NCI-H1436 treated with DMSO at 0.1 percent for 48 hours (cell line): ENCODE measurements around the gene KCNIP2.

Experiments
- DNase-seq: peaks from one replicate; lab custom pipeline; 2025; lab: John Stamatoyannopoulos, UW

The KCNIP2 gene

DNA sequence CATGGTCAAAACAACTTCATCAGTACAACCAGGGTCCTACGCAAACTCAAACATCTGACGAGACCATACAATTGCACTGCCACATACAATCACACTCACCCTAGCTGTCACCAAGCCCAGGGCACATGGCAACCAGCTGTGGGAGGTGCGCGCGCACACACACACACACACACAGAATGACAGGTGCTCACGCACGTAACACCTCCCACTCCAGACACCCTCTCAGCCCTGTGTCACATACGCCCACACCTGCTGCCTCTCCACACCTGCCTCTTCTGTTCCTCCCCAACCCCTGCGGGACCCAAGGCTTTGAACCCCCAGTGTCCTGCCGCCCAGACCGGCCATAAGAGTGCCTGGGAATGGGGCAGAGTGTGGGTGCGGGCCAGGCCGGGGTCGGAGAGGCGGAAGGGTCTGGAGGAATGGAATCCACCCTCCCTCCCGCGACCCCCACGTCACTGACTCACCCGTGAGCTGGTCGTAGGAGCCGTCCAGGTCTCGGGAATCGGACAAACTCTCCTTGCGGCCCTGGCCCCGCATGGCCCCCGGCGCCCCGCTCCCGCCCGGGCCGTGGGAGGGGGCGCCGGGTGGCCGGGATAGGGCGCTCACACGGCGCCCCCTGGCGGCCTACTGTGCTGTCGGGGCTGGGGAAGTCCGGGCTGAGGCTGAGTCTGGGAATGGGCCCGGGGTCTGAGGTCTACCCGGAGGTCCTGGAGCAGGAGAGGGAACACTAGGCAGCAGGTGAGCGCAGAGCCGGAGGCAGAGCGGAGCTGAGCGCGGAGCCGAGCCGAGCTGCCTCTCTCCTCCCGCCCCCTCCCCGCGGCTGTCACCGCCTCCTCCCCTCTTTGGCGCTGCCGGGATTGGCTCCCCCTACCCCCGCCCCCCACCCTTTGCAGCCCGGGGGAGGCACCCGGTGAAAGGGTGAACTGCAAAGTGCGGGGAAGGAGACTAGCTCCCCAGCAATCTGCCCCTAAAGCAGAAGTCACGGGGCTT, at the start of gene KCNIP2:
TSS of gene KCNIP2 (minus strand) at position 769 of the 990 bp plus-strand sequence. CDS start at position 537, 232 bp downstream.
- no peak for DNase-seq

- DNase-seq = no peak
Measured at GRCh38 chr10:101892782-101893391, 49.3 kb upstream of the KCNIP2 start.

- DNase-seq = no peak
Measured at GRCh38 chr10:101889256-101890210, 45.9 kb upstream of the KCNIP2 start.

- no peak for DNase-seq
Measured at GRCh38 chr10:101888251-101888949, 44.8 kb upstream of the KCNIP2 start.

DNA sequence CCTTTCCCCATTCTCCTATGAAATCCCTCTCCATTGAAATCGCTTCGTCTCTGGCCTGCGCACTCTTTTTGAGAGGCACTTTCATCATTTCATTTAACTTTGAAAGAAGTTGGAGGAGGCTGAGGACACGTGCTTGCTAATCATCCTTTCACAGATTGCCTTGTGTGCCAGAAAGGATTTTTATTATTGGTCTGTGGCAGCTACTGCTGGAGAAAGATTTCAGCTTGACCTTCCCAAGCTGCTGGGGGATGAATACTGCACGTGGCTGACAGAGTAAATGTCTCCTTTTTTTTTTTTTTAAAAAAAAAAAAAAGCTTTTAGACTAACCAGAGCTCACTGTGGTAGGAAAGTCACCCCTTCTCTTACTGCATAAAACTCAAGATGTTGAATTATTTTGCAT, 44.2 kb upstream of the KCNIP2 start:
- no peak for DNase-seq

- no peak for DNase-seq
Measured at GRCh38 chr10:101886521-101887312, 43.1 kb upstream of the KCNIP2 start.

- DNase-seq = no peak
Measured at GRCh38 chr10:101881036-101881774, 37.6 kb upstream of the KCNIP2 start.

DNA sequence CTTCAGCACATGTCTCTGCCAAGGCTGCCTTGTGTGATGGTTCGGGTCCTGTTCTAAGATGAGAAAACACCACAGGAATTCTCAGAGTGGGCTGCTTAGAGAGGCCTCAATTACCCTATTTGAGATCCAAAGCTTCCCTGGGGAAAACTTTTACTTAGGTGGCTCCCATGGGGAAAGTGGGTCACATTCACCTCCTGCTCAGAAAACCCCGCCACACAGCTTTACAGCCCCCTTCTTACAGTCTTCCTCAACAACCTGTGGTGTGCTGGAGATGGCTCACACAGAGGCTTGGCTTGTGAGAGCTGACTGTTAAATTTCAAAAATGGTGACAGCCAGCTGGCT, 36.6 kb upstream of the KCNIP2 start:
- no peak for DNase-seq

- DNase-seq = no peak
Measured at GRCh38 chr10:101879456-101880231, 36.0 kb upstream of the KCNIP2 start.

DNA sequence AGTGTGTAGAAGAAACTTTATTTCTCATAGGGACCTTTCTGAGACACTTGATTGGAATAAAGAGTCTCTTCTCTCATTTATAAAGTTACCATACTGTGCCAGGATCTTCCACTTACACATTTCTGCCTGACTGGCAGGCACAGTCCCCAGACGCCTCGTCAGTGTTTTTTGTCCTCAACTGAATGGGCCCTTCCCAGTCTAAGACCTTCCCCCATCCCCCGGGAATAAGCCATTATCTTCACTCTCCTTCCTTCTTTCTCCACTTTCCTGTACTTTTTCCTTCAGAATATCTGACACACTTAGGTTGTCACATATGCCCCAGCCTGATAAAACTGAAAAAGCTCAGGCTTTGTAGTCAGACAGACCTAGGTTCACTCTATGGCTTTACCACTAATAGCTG, 35.3 kb upstream of the KCNIP2 start:
- DNase-seq = no peak

DNA sequence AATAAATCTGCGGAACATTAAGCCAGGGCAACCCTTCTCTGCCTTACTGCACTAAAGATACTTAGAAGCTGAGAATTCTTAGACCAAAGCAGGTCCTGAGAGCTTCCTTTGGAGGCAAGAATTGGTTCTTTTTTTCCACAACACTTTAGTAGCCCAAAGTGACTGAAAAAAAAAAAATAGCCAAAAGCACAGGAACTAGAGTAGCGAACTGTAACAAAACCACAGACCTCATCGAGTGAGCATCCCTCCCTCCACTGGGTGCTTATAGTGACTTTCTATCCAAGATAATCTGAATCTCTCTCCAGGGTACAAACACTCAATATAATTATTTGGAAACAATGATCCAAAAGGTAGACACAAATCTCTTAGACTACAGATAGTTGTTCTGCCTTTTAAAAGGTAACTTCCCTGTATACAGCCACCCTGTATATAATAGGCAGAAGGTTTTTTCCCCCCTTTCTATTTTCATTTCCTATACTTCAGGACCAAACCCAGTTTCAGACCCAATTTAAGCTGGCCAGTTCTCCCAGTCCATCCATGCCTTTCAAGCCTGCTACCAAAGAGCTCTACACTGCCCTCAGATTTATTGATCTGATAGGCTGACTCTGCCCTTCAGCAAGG, 31.6 kb upstream of the KCNIP2 start:
- no peak for DNase-seq

DNA sequence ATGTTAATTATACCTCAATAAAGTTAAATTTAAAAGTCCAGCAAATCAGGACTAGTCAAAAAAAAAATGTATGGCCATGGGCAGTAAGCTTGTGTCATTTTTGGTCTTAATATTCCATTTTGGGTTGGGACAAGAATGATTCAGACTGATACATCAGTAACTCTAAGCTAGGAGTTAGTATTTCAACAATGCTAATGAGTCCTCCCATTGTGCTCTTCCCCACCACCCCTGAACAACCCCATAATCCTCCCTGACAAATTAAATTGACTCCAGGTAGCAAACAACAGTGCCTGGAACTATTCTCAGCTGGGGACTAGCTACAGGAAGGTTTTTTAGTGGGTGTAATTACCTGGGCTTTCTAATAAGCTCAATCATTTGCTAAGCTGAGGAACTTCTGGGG, 30.7 kb upstream of the KCNIP2 start:
- no peak for DNase-seq

GRCh38 chr10:101867931-101868330, 24.3 kb upstream of the KCNIP2 start:
- no peak for DNase-seq

DNA sequence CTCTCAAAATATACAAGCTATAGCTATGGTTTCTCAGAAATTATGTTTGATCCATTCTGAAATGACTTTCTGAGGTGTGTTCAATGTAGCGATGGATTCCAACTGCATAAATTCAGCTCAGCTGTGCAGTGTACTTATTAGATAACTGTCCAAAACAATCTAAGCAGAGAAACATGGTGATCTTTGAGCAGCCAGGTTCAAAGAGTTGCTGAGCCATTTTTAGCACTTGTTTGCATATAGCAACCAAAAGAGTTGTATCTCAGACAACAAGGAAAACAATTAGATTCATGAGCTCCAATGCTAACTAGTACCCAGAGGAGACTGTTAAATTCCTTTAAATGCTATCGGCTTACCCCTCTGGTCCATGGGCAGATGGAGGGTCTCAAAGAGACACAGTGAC, 15.9 kb upstream of the KCNIP2 start:
- DNase-seq = no peak

- no peak for DNase-seq
Measured at GRCh38 chr10:101858723-101859500, 15.3 kb upstream of the KCNIP2 start.

GRCh38 chr10:101857802-101858476, 14.3 kb upstream of the KCNIP2 start:
- no peak for DNase-seq

- DNase-seq = no peak
Measured at GRCh38 chr10:101856626-101857025, 13.0 kb upstream of the KCNIP2 start.
